ENCODE results near the gene BMP7. TPM values are rescaled to one million over a fixed set of nuclear protein-coding genes. Genes with fewer than 3 reads are reported as not detected.
A peak's percentile ranks its signal among the peaks of the same experiment; 100 is the strongest.
"Not testable (repeated sequence)": the region's sequence is repeated elsewhere in the genome, so short reads cannot be mapped to it uniquely, and the experiment has no call there.

The BMP7 gene
- total RNA-seq, 2 donors from 2014 or later: not detected

GRCh38 chr20:57165427-57166004 is 100.9 kb downstream of the BMP7 start:
- no peak for ATAC-seq
- H3K27ac Mint-ChIP-seq: peak overlapping the region in 1 of 2 donors; percentile 88
- H3K9me3 Mint-ChIP-seq: no peaks in the 10 kb centered on the region

DNA sequence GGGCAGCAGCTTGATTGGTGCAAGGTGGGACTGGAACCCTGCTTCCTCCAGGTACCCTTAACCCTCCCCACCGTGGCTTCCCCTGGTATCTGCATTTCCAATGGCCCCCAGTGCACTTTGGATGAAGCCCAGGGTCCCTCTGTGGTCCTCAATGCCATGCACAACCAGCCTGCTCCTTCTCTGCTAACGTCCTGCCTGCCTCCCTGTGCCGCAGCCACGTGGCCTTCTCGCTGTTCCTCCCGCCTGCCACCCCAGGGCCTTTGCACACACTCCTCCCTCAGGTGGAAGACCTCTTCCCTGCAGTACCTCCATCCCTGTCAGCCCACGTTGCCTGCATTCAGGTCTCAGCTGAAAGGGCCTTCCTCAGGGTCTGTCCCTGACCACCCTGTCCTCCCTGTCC is 101.6 kb downstream of the BMP7 start:
- Mint-ChIP-seq H3K36me3 (no peaks in the 10 kb centered on the region), H3K27ac (peak overlapping the region in 1 of 2 donors; percentile 60), H3K9me3 (no peaks in the 10 kb centered on the region)
- DNase-seq (ENCODE audit: low spot score in 2 of 2) (no peak), ATAC-seq (no peak)

More at GRCh38 chr20:57165427-57166004, 100.9 kb downstream of the BMP7 start:
- no peaks in the 10 kb centered on the region for H3K36me3 Mint-ChIP-seq
- DNase-seq (ENCODE audit: low spot score in 2 of 2): no peak

GRCh38 chr20:57163041-57163440 is 103.4 kb downstream of the BMP7 start:
- H3K27ac Mint-ChIP-seq: no peak overlapping the region
- DNase-seq (ENCODE audit: low spot score in 2 of 2) (no peak), ATAC-seq (no peak)
- H3K36me3 Mint-ChIP-seq: no peaks in the 10 kb centered on the region
- no peaks in the 10 kb centered on the region for H3K9me3 Mint-ChIP-seq

DNA sequence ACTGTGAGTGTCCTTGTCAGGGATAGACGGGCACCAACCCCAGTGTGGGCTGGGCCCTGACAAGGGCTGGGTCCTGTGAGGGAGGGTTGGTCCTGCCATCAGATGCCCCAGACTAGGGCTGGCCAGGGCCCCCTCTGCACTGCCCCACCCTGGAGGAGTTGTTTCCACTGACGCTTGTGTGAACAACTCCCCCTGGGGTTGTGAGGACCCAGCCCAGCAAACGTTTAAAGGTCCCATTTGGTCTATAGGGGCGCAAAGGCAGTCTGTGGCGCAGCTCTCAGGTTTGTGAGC is 104.1 kb downstream of the BMP7 start:
- no peak for DNase-seq (ENCODE audit: low spot score in 2 of 2)
- no peak for ATAC-seq
- H3K36me3 Mint-ChIP-seq: no peaks in the 10 kb centered on the region

GRCh38 chr20:57161478-57162361 is 104.7 kb downstream of the BMP7 start:
- H3K27ac Mint-ChIP-seq: peak overlapping the region in 1 of 2 donors; percentile 55
- no peaks in the 10 kb centered on the region for H3K36me3 Mint-ChIP-seq

More for the DNA sequence above, 104.1 kb downstream of the BMP7 start:
- Mint-ChIP-seq H3K9me3 (no peaks in the 10 kb centered on the region), H3K27ac (no peak overlapping the region)

DNA sequence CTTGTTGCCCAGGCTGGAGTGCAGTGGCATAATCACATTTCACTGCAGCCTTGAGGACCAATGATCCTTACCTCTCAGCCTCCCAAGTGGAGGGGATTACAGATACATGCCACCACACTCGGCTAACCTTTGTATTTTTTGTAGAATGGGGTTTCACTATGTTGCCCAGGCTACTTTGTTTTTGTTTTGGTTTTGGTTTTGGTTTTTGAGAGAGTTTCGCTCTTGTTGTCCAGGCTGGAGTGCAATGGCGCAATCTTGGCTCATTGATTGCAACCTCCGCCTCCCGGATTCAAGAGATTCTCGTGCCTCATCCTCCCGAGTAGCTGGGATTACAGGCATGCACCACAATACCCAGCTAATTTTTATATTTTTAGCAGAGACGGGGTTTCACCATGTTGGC is 105.5 kb downstream of the BMP7 start:
- no peak for DNase-seq (ENCODE audit: low spot score in 2 of 2)
- Mint-ChIP-seq H3K27ac (no peak overlapping the region), H3K9me3 (no peaks in the 10 kb centered on the region), H3K36me3 (no peaks in the 10 kb centered on the region)
- ATAC-seq: no peak

More at GRCh38 chr20:57161478-57162361, 104.7 kb downstream of the BMP7 start:
- DNase-seq (ENCODE audit: low spot score in 2 of 2) (no peak), ATAC-seq (no peak)
- no peaks in the 10 kb centered on the region for H3K9me3 Mint-ChIP-seq

DNA sequence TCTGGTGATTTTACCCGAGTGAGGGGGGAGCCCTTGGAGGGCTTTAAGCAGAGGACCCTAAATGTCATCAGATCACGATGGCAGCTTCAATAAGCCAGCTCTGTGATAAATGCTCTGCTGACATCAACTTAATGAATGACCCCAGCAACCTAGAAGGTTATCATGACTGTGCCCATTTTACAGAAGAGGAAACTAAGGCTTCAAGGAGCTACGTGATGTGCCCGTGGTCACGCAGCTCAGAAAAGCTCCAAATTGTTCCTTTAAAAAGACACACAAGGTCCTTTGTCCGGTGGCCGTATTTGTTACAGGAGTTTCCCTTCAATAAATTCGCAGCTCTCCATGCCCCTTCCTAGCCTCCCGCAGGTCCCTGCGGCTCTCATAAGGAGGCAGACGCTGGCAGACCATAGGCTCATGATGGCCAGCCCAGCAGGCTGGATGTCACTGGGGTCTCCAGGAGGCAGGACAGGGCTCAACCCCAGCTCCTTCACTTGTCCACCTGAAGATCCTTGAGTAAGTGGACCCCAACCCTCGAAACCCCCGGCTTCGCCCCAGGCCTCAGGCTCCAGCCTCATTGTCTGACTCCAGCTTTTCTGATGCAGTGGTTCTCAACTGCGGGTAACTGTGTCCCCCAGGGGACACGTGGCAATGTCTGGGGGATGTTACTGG is 106.4 kb downstream of the BMP7 start:
- ATAC-seq (no peak), DNase-seq (ENCODE audit: low spot score in 2 of 2) (no peak)
- Mint-ChIP-seq H3K36me3 (no peaks in the 10 kb centered on the region), H3K27ac (no peak overlapping the region), H3K9me3 (no peaks in the 10 kb centered on the region)

DNA sequence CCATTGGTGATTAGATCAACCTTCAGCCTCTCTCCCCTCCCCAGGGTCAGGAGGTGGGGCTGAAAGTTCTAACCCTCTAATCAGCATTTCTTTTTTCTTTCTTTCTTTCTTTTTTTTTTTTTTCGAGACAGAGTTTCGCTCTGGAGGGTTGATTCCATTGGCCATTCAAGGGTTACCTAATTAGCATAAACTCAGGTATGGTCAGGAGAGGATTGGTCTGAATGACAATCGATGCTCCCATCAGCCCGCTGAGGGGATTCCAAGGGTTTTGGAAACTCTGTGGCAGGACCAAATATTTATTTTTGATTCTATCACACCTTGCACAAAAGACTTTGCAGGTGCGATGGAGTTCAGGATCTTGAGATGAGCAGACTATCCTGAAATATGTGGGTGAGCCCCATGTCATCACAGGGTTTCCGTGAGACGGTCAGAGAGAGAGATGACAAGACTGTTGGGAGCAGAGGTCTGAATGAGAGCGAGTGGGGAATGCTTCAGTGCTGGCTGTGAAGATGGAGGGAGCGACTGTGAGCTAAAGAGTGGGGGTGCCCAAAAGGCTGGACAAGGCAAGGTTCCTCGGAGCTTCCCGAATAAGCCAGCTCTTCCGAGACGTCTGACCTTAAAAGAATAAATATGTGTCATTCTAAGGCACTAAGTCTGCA is 107.1 kb downstream of the BMP7 start:
- H3K36me3 Mint-ChIP-seq: no peaks in the 10 kb centered on the region
- no peak for DNase-seq (ENCODE audit: low spot score in 2 of 2)
- no peak overlapping the region for H3K27ac Mint-ChIP-seq
- no peaks in the 10 kb centered on the region for H3K9me3 Mint-ChIP-seq
- ATAC-seq: no peak

- ATAC-seq (no peak), DNase-seq (ENCODE audit: low spot score in 2 of 2) (no peak)
- Mint-ChIP-seq H3K27ac (no peak overlapping the region), H3K36me3 (no peaks in the 10 kb centered on the region), H3K9me3 (no peaks in the 10 kb centered on the region)
Measured at GRCh38 chr20:57158474-57158873, 108.0 kb downstream of the BMP7 start.

GRCh38 chr20:57157787-57158186 is 108.7 kb downstream of the BMP7 start:
- not testable (repeated sequence) for DNase-seq (ENCODE audit: low spot score in 2 of 2); H3K27ac Mint-ChIP-seq; ATAC-seq; H3K36me3 Mint-ChIP-seq; H3K9me3 Mint-ChIP-seq

DNA sequence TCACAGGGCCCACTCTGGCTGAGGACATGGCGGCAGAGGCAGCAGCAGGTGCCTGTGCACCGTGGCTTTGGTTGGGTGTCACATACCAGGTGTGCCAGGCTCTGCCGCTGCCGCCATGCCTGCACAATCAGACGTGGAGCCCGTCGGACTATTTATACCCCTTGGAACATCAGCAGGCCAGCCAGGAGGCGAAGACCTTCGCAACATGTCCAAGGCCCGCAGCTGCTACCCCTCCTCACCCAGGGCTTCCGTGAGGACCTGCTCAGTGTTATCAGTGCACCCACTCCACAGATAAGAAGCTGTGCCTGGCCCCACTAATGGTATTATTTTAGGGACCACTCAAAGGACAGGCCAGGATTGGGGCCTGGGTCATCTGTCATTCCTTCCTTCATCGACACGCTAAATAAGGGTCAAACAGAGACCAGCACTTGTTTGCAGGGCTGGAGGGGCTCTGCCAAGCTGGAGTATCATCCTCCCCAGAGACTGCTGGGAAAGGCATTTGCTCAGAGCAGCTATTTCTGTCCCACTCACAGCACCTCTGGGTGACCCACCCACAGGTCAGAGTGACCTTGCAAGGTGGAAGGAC is 109.2 kb downstream of the BMP7 start:
- H3K36me3 Mint-ChIP-seq: no peaks in the 10 kb centered on the region
- ATAC-seq (no peak), DNase-seq (ENCODE audit: low spot score in 2 of 2) (no peak)
- H3K27ac Mint-ChIP-seq: no peak overlapping the region
- no peaks in the 10 kb centered on the region for H3K9me3 Mint-ChIP-seq

GRCh38 chr20:57156011-57156729 is 110.3 kb downstream of the BMP7 start:
- Mint-ChIP-seq H3K27ac (no peak overlapping the region), H3K9me3 (no peaks in the 10 kb centered on the region), H3K36me3 (no peaks in the 10 kb centered on the region)
- no peak for DNase-seq (ENCODE audit: low spot score in 2 of 2)
- no peak for ATAC-seq

- no peaks in the 10 kb centered on the region for H3K9me3 Mint-ChIP-seq
- ATAC-seq (no peak), DNase-seq (ENCODE audit: low spot score in 2 of 2) (no peak)
- no peak overlapping the region for H3K27ac Mint-ChIP-seq
- H3K36me3 Mint-ChIP-seq: no peaks in the 10 kb centered on the region
Measured at GRCh38 chr20:57155415-57155814, 111.0 kb downstream of the BMP7 start.

DNA sequence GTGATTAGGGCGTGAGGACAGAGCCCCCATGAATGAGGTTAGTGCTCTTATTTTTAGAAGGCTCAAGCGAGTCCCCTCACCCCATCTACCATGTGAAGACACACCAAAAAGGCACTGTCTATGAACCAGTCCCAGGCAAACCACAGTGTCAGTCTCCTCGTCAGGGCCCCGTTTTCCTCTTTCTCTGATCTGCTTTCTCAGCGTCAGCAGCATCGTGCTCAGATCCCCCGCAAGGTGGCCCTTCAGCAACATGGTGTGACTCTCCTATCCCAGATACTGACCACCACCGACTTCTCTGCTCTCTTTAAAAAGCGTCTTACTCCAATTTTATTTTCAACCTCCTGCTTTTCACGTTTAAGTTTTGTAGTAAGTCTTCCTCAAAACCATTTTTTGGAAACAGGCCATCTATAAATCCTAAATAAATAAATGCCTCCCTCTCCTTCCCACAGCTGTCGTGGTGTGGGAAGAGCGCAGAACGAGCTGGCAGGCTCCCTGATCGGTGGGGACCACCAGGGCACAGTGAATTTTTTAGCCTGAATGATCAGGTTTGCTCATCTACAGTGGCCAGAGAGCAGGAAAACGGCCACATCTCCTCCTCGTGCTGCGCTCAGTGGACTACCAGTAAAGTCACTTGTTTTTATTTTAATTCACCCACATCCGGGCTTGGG is 113.1 kb downstream of the BMP7 start:
- Mint-ChIP-seq H3K36me3 (no peaks in the 10 kb centered on the region), H3K27ac (peak overlapping the region in 1 of 2 donors; percentile 65), H3K9me3 (no peaks in the 10 kb centered on the region)
- DNase-seq (ENCODE audit: low spot score in 2 of 2) (no peak), ATAC-seq (no peak)

- no peaks in the 10 kb centered on the region for H3K36me3 Mint-ChIP-seq
- no peaks in the 10 kb centered on the region for H3K9me3 Mint-ChIP-seq
- DNase-seq (ENCODE audit: low spot score in 2 of 2) (no peak), ATAC-seq (no peak)
- H3K27ac Mint-ChIP-seq: no peak overlapping the region
Measured at GRCh38 chr20:57152557-57152956, 113.9 kb downstream of the BMP7 start.

DNA sequence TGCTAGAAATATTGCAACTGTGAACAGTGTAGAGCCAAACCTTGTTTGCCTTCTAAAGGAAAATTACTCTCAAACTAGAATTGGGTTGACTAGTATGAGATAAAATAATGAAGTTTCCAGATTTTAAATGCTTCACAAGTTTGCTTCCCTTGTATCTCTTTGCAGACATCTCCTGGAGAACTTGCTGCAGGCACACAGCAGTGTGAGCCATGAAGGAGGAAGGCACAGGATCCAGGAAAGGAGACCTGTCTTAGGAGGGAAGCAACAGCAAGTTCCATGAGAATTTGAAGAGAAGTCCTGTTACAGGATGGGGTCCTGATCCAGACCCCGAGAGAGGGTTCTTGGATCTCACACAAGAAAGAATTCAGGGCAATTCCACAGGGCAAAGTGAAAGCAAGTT is 115.9 kb downstream of the BMP7 start:
- peaks cover 5 to 9% of the 10 kb centered on the region in 2 donors for H3K9me3 Mint-ChIP-seq
- DNase-seq (ENCODE audit: low spot score in 2 of 2) (no peak), ATAC-seq (no peak)
- no peak overlapping the region for H3K27ac Mint-ChIP-seq
- no peaks in the 10 kb centered on the region for H3K36me3 Mint-ChIP-seq

Data from activated naive CD4-positive, alpha-beta T cell treated with anti-CD3 and anti-CD28 coated beads, Interleukin-2, amount 50 U/mL, for 72 hours (primary cell).